ENCODE measurements around the gene TMC2.

The TMC2 gene

GRCh38 chr20:2527762-2528161 is 8.6 kb upstream of the TMC2 start:
- DNase-seq = no peak

DNA sequence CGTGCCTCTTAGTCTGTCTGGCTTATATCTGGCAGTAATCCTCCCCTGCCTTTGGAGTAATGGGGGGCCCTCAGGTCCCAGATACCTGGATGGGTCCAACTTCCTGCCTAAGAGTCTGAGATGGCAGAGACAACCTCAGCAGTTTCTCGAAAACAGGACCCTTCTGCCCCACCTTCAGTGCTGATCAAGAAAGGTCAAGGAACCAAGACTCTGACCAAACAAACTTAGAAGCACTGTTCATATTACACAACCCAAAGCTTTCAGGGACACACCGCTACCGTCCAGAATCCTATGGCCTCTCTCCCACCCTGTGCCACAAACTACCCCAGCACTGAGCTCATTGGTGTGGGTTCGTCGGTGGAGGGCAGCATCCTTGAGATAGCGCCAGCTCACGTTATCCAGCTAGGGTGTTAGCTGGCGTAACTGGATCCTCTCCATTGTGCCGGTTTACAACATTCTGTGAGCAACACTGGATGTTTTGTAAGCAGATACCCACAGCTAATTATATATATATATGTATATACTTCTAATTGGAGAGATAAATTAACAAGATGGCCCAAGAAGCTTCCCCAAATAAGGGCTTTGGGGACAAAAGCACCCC is 7.6 kb upstream of the TMC2 start:
- DNase-seq = no peak

GRCh38 chr20:2533118-2533517 is 3.3 kb upstream of the TMC2 start:
- DNase-seq = no peak

GRCh38 chr20:2535711-2536559 is 438 bp upstream of the TMC2 start:
- DNase-seq = no peak

GRCh38 chr20:2537101-2537500 is 728 bp downstream of the TMC2 start:
- DNase-seq = no peak

DNA sequence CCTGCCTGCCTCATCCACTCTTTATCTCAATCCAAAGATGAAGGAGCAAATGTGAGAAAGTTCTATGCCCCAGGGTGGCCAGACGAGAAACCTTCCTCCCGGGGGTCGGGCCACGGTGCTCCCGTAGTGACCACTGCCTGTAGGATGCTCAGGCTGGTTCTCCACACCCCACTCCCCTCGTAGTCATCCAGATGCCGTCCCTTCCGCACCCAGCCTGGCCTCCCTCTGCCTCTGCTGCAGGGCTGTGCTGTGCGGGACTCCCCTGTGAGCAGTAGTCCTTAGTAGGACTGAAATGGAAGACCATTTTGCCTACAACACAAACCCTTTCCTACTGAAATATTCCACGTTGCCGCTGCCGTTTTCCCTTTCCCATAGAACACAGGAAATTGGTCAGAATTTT is 2.0 kb downstream of the TMC2 start:
- no peak for DNase-seq

DNA sequence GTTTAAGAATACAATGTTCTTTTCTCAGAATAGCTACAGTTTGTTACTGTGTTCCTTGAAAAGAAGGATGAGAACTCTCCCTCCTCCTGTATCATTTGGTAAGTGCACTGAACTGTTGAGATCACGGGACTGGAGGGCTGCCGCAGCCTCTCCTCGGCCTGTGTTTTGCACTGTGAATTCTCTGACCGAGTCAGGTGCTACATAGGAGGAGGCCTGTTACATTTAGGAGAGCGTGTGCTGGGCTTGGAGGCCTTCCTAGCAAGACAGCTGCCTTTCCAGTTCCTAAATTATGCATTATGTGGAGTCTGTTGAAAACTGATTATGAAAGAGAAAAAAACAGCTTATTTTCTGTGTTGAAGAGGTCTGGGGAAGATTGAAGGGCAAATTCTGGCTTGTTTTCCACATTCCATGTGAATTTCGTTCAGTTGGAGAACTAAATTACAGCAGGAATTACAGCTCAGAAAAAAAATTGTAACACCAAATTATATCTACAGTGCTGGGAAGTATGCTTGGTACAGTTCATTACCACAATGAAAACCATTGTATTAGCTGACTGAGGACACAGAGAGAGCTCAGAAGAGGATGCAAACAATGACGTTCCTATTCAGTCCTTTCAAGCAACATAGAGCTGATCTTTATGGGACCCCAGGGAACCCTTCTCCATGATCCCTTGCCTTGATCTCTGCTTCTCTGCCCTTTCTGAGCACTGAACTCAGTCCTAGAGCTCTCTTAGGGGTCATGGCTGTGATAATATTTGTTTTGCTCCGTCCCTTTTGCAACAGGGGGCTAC is 2.8 kb downstream of the TMC2 start:
- no peak for DNase-seq

- DNase-seq = no peak
Measured at GRCh38 chr20:2541940-2542339, 5.6 kb downstream of the TMC2 start.

DNA sequence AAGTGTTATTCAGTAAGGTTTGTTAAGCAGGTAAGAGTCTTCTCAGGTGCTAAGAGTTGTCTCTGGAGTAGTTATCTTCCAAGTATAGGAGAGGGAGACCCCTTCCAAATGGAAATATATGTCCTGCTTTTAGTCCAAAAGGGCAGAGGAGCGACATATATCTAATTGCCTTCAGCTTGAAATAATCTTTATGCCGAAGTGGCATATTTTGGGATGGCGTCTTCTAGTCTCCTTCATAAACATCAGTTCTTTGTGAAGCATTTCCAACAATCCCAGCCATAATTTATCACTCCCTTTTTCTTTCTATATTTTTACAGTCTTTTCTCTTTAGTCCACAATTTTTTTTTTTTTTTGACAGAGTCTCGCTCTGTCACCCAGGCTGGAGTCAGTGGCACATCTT is 6.0 kb downstream of the TMC2 start:
- no peak for DNase-seq

GRCh38 chr20:2544211-2544610 is 7.8 kb downstream of the TMC2 start:
- DNase-seq = no peak

- no peak for DNase-seq
Measured at GRCh38 chr20:2545594-2545993, 9.2 kb downstream of the TMC2 start.

- no peak for DNase-seq
Measured at GRCh38 chr20:2557873-2558580, 21.7 kb downstream of the TMC2 start.

GRCh38 chr20:2558581-2559278 is 22.4 kb downstream of the TMC2 start:
- no peak for DNase-seq

DNA sequence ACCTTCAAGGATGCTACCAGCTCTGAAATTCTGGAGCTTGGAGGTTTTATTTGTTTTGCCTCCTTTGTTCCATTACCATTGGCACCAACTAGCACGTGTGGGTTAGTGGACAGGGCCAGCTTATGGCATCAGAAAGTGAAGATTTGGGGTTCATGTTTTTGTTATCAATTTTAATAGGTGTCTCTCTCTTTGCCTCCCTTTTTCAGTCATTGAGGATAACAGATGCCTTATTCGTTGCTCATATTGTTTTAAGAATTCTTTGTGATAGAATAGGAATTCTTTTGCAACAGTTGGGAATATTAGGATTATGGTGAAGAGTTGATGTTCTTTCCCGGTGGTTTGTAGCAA is 22.9 kb downstream of the TMC2 start:
- no peak for DNase-seq

DNA sequence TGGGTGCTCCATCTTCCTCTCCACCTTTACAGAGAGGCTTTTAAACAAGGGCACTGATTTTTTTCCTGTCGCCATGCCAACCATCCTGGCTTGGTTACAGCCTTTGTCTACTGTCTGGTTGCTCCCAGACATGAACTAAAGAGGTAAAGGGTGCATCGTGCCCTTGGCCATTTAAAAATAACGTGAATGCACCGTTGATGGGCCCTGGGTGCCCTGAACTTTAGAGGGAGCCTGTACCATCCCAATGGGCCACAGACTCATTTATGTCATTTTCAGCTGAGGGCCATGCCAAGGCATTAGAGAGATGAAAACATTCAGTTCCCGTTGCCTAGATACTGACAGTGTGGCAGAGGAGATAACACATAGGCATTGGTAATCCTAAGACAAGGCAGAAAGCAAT is 23.3 kb downstream of the TMC2 start:
- no peak for DNase-seq

DNA sequence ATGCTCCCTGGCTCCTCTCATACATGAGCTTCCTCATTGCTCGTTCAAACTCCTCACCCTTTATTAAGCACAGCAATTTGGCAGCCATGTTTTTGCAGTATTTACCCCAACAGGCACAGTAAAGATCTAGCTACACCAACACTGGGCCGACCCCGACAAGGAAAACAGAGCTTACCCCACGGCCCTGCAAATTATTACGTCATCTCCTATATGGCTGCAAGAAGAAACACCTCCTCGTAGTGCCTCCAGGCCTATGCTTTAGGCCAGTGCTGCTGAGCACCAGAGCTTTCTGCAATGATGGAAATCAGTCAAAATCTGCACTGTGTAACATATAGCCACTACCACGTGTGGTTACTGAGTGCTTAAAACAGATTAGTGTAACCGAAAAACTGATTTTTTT is 26.7 kb downstream of the TMC2 start:
- DNase-seq = no peak

DNA sequence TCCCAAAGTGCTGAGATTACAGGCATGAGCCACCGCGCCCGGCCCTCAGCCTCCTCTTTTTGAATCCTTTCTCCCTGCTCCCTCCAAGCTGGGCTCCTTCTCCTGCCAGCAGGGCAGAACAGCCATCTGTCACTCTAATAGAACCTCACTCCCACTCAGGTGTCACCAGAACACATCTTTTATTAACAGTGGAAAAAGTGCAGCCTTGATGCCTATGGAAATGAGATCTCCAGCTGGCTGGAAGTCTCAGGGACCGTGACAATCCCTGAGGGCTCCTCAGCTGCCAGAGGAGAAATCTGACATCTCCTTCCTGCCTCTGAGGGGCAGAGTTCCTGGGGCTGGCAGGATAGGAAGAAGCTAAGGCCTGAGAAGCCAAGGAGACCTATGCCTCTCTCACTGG is 28.0 kb downstream of the TMC2 start:
- DNase-seq = no peak

DNA sequence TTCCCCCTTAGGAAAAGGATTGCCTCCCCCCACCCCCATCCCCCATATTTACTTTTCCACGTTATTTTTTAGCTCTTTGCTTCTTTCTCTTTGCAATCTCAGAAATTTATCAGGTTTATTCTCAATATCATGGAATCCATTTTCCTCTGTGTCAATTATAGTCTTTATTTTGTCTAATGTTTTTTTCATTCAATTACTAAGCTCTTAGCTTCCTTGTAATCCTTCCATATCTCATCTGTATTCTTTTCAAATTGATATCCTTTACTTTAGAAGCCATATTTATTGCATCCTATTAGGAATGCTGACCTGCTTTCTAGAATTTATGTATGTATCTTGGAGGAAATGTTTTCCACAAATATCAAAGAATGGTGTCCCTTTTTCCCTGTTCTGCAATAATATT is 39.3 kb downstream of the TMC2 start:
- no peak for DNase-seq

DNA sequence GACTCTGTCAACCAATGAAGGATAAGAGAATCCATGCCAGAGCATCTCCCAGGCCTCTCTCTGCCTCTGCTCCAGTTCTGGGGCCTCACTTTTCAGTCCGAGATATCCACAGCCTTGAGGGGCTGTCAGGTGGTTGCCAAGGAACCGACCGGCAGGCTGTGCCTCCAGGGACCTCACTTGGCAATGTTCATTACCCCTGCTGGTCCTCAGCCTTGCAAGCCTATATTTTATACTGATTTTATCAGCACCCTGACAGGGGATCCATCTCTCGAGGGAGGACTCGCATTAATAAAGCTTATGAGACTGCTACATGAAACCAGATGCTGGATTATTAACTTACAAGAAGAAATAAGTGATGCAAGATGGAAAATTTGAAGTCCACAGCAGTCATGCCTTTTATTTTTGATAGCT is 39.9 kb downstream of the TMC2 start:
- DNase-seq = no peak

DNA sequence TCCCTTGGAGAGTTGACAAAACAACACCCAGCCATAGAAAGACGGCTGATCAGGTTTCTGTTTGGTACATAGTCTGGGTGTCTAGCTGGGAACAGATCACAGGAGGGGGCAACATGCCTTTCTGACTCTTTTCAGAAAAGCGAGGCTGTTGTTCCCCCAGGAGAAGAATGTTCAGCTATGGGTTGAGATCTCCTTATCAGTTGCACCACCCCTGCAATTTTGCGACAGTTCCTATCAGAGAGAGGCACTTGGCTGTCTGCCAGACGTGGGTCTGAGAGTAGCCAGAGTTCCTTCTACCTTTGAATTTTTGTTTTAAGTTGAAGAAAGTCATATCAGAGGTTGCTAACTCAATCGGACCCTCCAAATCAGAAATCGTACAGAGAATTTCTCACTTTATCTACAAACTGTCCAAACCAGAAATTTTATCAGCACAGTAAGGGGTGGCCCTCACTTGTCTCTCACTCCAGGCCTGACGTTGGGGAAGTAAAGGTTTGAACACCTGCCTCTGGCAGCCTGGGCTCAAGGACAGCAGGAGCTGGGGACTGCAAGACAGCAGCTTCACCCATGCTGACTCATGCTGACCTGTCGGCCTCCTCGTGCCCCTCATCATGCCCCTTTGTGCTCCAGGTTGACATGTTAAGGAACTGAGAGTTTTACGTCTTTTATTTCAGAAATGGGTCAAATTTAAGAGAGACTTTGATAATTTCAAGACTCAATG is 42.3 kb downstream of the TMC2 start:
- DNase-seq = no peak

- DNase-seq = no peak
Measured at GRCh38 chr20:2585811-2586210, 49.4 kb downstream of the TMC2 start.

GRCh38 chr20:2593756-2594155 is 57.4 kb downstream of the TMC2 start:
- no peak for DNase-seq
